Cardiac septum (tissue), 1 donor: ENCODE measurements around the gene BCAS1. TPM values are rescaled to one million over a fixed set of nuclear protein-coding genes. Genes with fewer than 3 reads are reported as not detected.

Source experiments
- DNase-seq: peaks from one replicate; pipeline ENCODE4 v3.0.0-alpha.2; 2020; ENCODE audit warnings: low spot score
- intact Hi-C: fragments of 100-400 bp; cut with DNase I; formaldehyde crosslinking; loops from one replicate; pipeline ENCODE4 v1.14.0; 2022
- total RNA-seq: library from RNA; stranded (reverse); fragmentation: NEBNext Ultra II Directional; extraction: Animal tissue kit (Norgen Biotek cat#: 25700); gene quantifications from one replicate; pipeline ENCODE4 v1.2.1, GENCODE V29; 2021
- donor health status: DM: no; HTN: no; CAD: no.

BCAS1 gene
- total RNA-seq, 1 donor from 2014 or later = not detected

DNA sequence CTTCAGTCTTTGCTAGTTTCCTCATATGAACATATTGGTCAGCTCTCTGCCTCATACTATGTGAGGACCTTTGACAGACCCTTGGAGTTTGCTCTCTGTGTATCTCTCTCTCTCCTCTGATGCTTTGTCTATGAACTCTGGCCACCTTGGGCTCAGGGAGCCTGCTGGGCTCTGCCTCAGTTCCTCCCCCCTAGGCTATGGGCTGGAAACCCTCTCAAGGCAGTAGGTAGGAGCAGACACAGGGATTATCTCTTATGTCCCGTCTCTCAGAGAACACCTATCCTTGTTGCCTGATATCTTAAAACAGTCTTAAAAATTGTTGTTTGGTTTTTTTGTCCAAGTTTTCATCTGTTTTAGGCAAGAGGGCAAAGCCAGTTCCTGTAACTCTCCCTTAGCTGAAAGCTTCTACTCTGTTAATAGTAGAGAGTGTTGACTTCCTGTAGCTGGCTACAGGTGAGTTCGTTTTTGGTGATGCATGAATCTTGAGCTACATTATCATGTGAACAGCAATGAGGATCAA, 68.3 kb downstream of the BCAS1 start:
- no peak for DNase-seq
- intact Hi-C loops = no loop called here

DNA sequence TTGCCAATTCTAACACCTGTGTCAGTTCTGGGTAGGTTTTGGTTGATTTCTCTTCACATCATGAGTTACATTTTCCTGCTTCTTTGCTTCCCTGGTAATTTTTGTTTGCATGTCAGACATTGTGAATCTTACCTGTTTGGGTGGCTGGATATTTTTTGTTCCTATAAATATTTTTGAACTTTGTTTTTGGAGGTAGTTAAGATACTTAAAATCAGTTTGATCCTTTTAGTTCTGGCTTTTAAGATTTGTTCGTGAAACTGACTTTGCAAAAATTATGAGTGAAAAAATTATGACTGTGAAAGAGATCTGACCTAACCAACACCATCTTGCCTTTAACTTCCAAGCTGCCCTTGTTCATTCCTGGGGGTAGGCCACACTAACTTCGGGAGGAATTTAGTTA, 69.5 kb downstream of the BCAS1 start:
- intact Hi-C loops = no loop called here
- no peak for DNase-seq

DNA sequence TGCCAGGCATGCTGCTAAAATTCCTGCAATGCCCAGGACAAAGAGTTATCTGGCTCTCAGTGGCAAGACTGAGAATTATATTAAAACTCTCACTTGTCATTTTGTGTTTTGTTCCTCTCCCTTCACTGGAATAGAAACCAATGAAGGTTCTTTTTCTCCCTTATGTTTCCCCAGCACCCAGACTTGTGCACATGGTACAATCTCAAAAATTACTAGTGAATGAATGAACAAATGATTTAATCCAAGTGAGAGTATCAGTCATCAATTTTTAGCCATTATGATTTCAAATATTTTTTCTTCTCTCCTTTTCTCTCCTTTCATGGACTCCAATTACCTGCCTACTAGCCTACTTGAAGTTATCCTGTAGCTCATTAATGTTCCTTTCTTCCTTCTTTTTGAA, 70.1 kb downstream of the BCAS1 start:
- intact Hi-C loops = no loop called here
- no peak for DNase-seq

DNA sequence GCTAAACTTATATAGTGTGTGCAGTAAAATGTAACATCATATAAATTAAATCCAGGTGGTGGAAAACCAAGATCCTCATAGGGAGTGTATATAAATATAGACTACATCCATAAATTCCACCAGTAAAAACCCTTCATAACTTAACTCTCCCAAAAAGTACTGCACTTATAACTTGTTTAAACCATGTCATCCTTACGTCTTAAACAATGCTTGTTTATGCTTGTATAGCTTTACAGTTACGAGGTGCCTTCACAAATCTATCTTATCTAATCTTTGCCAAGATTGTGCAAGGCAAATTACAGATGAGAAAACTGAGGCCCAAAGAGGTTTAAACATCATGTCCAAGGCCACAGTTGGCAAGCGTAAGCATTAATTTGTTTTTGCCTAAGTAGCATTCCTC, 71.3 kb downstream of the BCAS1 start:
- intact Hi-C loops = no loop called here
- no peak for DNase-seq

DNA sequence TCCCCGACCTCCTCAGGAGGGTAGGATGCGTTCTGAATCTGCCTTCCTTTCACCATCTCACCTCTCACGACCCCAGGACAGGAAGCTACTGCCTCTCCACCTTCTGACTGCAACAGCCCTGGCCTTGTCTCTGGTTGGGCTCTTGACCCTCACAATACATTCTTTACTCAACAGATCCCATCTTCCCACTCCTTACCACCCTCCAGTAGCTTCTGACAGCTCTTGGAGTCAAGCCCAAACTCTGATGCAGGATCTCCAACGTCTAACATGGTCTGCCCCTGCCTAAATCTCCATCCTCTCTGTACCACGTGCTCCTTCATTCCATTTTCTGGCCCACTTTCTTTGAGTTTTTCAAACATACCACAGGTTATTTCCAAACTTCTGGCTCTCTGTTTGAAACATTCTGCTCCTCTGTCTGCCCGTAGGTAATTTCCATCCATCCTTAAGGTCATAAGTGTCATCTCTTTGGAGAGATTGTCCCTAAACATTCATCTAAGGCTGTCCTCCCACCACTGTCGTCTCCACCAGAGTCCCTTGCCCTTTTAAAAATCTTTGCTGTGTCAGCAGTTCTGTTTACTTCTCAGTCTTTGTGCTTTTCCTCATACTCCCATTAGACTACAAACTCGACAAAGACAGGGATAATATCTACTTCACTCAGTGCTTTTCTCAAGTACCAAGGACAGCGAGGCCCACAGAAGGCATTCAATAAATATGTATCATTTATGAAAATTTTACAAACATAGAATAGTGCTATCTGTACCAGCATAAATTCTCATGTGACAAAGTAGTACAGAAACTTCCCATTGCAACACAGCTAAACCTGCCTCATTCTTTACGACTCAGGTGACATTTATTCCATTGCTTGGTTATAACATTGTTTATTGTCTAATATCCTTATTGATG, 73.6 kb downstream of the BCAS1 start:
- DNase-seq = no peak
- intact Hi-C loops = no loop called here

DNA sequence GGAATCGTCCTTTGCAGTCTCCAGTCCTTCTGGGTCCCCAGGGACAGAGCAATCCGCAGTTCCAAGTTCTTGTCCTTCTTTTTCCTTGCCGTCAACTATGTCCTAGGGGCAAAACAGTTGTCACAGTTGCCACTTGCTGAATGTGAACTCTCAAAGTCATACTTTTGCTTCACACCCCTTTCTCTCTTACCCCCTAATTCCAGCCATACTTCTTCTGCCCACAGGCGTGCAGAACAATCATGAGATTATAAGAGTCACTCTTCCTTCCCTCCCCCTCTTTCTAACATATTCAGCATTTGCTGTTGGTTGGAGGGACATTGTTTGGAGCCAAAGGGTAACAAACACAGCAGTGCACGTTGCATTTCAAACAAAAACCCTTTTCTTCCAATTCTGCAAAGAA, 74.4 kb downstream of the BCAS1 start:
- no peak for DNase-seq
- intact Hi-C loops = no loop called here

DNA sequence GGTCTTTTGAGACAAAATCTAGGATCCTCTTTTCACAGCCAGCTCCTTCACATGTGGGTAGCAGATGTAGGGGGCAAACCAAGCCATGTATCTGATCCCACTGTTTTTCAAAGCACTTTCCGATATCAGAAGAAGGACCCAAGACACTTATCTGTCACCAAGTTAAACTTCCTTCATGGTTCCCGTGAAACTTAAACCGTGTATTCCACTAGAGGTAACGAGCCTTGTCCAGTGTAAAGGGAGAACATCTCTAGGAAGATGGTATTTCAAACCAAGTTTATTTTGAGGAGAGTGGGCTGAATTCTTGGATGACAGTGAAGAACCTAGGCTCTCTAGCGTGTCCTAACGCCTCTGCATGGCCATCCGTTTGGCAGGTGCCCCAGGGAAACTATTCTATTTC, 76.3 kb downstream of the BCAS1 start:
- DNase-seq = no peak
- intact Hi-C loops = no loop called here

DNA sequence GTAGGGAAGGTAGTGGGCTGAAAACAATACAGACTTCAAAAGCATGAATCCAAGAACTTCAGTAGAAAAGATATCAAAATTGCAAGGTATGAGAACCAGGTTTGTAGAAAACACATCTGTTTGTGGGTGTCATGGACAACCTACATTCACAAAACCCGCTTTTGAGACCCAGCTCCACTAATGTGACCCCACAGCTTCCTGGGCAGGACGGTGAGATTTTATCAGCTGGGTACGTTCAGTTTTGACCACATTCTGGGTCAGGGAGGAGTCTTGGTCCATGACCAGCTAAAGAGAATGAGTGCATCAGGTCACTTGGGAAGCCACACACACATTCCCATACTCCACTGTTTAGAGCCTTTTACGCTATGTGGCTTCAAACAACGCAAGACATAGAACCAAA, 77.1 kb downstream of the BCAS1 start:
- intact Hi-C loops = no loop called here
- DNase-seq = no peak

DNA sequence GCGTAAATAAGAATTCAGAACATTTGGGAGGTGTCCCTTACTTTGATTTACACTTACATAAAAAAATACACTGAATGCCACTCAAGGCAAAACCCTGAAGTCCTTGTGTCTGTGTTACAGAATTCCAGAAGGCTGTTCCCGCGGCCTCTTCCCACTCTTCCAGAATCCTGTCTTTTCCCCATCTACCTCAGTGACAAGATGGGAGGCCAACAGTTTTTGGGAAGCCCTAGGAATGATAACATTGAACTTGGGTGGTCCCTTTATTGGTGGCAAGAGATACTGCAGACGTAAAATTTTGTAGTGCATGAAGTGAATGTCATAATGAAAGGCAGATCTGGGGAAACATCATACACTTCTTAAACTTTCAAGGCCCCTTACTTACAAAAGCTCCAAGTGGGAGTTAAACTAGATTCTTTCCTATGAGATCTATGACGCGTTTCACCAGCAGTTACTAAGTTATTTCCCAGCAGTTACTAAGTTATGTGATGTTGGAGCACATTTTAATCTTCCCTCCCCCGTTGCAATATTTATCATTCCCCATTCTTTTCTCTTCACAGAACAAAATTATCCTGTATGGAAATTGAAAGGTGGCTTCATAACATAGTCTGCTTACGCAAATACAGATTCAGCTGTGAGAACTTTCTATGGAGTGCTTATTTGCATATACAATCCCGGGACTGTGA, 79.5 kb downstream of the BCAS1 start:
- DNase-seq = no peak
- intact Hi-C loops = no loop called here

DNA sequence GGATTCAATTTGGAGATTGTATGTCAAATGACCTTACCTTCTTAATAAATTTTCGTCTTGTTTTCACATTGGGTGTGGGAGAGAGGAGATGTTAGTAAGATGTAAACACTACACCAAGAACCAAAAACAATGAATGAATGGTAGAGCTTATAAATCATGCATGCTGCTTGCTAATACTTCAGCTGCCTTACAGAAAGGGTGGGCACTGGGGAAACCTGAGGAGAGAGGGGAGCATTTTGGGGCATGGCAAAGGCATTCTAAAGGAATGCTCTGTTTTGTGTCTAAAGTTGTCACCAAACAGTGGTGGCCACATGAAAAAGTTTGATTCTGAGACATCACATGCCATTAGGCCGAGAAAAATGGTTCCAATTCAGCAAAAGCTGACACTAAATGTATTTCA, 80.4 kb downstream of the BCAS1 start:
- no peak for DNase-seq
- intact Hi-C loops = no loop called here

DNA sequence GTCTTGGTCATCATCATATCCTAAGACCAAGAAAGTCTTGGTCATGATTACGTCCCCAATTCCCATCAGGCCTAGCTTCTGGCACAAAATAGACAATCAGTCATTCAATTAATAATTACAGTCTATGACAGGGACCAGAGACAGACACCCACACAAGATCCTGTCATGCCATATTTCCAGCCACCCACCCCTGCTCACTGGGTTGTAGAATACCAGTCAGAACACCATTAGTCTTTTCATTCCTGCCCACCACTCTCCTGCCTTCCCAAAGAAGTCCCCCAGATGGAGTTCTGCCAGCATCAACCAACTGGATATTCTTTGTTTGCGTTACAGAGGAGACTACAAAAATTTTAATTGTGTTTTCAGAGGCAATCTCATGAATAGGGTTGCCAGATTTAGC, 81.0 kb downstream of the BCAS1 start:
- intact Hi-C loops = no loop called here
- DNase-seq = no peak

DNA sequence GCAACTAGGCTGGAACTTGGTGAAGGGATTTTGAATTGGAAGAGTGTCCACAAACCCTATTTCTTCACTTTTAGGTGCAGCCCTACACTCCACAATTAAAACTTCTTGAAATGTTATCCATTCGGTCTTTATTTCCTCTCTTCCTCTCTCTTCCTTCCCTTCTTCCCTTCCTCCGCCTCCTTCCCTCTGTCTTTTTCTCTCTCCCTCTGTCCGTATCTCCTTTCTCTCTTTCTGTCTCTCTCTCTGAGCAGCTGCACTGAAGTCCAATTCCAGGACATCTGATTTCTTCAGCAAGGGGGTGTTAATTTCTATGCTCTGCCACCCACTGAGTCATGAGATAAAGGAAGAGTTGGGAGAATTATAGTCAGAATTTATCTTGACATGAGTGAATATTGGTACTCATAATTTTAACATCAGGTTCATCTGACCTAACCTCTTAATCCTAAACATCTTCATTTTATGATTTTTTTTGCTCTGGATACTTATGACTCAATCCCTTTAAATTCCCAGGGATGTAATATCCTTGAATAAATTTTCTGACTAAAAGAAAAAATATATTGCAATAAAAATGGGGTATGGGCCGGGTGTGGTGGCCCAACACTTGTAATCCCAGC, 84.2 kb downstream of the BCAS1 start:
- no peak for DNase-seq
- intact Hi-C loops = no loop called here

DNA sequence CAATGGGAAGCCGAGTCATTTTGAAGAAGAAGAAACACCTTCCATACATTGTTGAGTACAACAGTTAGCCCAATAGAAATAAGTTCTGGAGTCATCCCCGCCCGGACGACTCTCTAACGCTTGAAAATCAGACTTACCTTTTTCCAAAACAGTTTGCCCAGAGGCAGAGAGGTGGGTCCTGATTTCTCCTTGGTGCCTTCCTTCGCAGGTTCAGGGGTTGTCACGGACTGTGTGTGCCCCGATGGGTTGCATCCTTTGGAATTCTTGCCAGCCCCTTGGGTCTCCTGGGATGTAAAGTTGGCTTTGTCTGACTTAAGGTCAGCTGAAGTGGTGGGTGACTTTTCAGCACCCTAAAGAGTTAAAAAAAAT, 85.3 kb downstream of the BCAS1 start:
- DNase-seq = no peak
- intact Hi-C loops = no loop called here

DNA sequence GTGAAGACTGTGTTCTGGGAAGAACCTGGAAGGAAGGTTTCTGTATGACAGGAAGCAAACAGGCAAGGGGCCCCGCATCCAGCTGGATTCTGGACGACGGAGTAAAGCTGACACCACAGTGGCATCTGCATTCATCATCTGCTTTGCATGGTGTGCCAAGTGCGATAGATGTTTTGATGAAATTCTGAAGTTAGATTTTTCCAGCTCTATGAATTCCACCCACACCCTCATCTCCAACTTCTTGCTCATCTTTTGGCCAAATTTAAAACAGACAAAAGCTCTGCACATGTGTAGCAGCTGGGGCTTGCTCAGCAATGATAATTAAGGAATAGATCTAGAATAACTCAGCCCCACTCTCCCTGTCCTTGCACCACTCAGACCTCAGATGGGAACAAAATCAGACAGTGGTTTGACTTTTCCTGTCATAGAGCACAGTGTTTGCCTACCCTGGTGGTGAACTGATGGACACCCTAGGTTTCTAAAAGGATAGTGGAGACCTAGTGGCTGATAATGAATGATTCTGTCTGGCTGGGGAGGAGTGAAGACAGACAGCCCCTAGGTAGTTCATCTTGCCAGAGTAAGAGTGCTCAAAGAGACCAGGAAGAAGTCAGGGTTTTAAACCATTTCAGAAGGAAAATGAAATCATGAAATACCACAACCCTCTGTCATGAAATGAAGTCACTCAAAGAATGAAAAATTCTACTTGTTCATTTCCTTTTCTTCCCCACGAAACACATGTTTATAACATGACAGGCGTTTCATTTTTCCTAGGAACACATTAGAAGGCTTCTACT, 85.8 kb downstream of the BCAS1 start:
- no peak for DNase-seq
- intact Hi-C loops = no loop called here

DNA sequence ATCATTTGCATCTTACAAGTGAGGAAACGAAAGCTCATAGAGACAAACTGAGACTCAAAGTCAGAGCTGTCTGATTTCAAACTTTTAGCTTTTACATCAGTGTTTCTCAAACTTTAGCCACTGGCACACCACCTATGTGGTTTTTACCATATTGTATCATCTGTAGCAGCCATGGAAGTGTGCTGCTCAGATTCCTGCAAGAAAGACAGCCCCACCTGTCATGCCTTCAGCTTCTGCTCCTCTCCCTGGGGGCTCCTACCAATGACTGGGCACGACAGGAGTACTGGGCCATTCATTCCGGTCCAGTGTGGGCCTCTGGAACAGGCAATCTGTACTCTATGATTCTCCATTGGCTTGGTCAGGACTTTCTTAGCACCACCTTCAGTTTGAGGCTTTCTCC, 87.0 kb downstream of the BCAS1 start:
- intact Hi-C loops = no loop called here
- no peak for DNase-seq

DNA sequence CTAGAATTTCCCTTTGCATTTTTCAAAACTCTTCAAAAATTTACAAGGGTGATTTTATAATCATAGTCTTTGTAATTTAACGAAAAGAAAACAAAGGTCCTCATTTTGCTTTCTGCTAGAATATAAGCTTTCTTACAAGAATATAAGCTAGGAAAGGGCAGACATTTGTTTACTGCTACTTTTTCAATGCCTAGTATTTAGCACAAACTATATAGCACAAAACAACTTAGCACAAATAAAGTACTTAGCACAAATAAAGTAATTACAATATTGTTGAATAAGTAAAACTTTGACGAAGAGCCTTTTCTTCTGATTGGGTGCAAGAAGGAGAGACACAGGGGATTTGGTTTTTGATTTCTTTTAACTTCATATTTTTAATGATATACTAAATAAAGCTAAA, 87.8 kb downstream of the BCAS1 start:
- intact Hi-C loops = no loop called here
- DNase-seq = no peak

DNA sequence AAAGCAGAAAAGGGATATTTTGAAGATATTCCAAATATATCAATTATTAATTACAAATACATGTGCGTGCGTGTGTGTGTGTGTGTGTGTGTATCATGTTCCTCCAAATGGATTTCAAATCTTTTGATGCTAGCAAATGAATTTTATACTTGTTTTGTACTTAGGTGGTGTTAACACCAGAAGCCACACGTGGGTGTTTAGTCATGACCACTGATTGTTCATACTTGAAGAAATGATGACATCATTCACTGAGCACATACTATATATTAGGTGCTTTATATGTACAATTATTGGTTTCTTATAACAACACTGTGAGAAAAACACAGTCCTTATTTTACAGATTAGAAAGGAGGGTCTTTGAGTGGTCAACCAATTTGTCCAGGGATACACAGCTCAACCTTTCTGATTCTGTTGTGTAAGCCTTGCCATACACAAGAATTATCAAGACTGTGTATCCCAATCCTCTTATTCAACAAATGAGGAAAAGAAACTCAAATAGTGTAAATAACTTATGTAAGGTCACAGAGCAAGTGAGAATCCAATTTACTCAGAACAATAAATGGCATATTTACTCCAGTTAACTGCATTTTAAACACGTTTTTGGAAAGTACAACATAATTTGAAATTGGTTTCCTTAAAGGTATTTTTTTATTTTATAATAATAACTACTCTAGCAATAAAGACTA, 88.5 kb downstream of the BCAS1 start:
- no peak for DNase-seq
- intact Hi-C loops = no loop called here

DNA sequence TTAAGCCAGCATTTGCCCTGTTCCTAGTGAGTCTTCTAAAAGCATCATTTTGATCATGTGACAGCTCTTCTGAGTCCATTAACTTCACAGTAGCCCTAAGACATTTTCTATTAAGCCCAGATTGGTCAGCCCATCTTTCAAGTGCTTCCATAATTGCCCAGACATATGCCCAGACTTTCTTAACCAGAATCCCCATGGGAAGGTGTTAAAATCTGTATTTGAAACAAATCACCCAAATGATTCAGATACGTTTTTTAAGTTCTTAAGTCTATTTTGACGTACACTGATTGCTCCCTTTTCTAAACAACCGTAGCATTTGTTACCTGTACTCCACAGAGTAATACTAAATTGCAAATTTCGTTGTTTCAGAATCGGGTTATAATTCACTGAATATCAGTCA, 89.3 kb downstream of the BCAS1 start:
- DNase-seq = no peak
- intact Hi-C loops = no loop called here

DNA sequence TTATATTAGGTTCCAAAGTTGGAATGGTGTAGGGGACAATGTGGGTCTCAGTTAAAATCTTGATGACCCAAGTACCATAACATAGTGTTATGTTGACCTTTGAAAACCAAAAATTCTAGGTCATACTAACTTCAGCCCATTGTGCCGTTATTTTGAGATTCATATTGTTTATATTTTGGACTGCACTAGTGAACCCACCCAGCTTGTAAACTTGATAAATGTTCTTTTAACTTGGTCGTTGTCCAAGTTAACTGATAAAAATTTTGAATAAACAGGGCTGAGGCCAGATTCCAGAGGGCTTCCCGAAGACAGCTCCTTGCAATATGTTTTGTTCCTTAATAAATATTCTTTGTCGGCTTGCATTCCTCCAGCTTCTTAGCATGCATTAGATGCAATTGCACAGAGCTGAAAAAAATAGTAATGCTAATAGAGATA, 90.3 kb downstream of the BCAS1 start:
- intact Hi-C loops = no loop called here
- no peak for DNase-seq
